ENCODE results near the gene TFDP1.
A peak's percentile ranks its signal among the peaks of the same experiment; 100 is the strongest.

TFDP1 gene

DNA sequence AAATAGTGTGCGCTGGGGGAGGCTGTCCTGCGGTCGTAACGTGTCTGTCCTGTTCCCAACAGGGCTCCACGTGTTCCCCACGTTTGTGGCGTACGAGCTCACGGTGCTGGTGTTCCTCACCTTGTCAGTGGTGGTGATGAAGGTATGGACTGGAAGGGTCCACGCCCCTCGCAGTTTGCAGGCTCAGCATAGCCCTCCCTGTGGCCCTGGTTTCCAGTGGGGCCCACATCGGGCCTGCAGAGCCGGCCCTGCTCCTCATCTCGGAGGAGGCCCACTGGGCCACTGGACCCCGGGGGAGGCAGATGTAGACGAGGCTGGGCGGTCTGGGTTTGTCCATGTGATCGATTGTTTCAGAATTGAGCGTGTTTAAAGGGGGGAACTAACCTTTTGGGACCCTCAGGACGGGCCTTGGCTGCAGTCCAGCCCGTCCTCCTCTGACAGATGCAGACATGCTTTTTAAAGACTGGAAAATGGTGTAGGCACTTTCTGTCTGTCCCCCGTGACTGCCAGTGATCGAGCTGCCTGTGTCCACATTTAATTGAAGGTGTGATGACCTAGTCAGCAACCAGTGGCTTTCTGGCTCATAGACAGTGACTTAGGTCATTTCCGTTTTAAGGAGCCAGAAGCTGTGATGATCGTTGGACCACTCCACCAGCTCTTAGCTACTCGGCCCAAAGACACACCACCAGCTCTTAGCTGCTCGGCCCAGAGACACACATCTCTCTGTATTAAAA, 37.1 kb upstream of the TFDP1 start:
- Mint-ChIP-seq H3K27ac (peak overlapping the region; percentile 96 to 99 (median 99)), H3K9me3 (peaks cover 4% of the 10 kb centered on the region), H3K4me3 (peak overlapping the region; percentile 35 to 61 (median 45)), H3K27me3 (ENCODE audit: low read depth) (no peaks in the 10 kb centered on the region), H3K4me1 (peaks cover 60% of the 10 kb centered on the region), H3K36me3 (ENCODE audit: low read depth) (peaks cover 35% of the 10 kb centered on the region)
- TF ChIP-seq, protein P1, sequence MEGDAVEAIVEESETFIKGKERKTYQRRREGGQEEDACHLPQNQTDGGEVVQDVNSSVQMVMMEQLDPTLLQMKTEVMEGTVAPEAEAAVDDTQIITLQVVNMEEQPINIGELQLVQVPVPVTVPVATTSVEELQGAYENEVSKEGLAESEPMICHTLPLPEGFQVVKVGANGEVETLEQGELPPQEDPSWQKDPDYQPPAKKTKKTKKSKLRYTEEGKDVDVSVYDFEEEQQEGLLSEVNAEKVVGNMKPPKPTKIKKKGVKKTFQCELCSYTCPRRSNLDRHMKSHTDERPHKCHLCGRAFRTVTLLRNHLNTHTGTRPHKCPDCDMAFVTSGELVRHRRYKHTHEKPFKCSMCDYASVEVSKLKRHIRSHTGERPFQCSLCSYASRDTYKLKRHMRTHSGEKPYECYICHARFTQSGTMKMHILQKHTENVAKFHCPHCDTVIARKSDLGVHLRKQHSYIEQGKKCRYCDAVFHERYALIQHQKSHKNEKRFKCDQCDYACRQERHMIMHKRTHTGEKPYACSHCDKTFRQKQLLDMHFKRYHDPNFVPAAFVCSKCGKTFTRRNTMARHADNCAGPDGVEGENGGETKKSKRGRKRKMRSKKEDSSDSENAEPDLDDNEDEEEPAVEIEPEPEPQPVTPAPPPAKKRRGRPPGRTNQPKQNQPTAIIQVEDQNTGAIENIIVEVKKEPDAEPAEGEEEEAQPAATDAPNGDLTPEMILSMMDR (IDR thresholded peaks at IDR 0.05; ENCODE audit: unreplicated experiment in 3 of 3), result no peak

DNA sequence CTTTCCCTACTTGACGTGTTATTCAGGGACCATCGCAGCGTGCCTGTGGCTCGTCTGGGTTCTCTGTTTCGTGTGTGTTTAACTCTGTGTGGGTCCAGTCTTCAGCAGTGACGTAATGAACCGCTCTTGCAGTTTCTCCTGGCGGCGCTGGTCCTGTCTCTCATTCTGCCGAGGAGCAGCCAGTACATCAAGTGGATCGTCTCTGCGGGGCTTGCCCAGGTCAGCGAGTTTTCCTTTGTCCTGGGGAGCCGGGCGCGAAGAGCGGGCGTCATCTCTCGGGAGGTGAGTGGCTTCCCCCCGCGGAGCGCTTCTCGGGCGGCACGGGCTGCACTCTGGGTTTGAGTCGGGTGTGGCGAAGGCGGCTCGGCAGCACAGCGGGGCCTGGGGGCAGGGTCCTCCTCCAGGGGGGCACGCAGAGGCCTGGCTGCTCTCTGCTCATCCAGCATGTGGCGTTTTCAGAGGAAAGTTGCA, 36.3 kb upstream of the TFDP1 start:
- Mint-ChIP-seq H3K36me3 (ENCODE audit: low read depth) (peaks cover 36% of the 10 kb centered on the region), H3K27ac (peak overlapping the region; percentile 96 to 99 (median 97)), H3K9me3 (peaks cover 4% of the 10 kb centered on the region), H3K4me3 (peak overlapping the region; percentile 37 to 77 (median 59)), H3K4me1 (peaks cover 60% of the 10 kb centered on the region), H3K27me3 (ENCODE audit: low read depth) (no peaks in the 10 kb centered on the region)
- TF ChIP-seq, protein P1 (IDR thresholded peaks at IDR 0.05; ENCODE audit: unreplicated experiment in 3 of 3), result no peak

GRCh38 chr13:113548778-113549621, 35.6 kb upstream of the TFDP1 start:
- TF ChIP-seq, protein P1 (IDR thresholded peaks at IDR 0.05; ENCODE audit: unreplicated experiment in 3 of 3), result no peak
- H3K4me1 Mint-ChIP-seq, result peaks cover 54% of the 10 kb centered on the region
- peak overlapping the region; percentile 28 to 60 (median 30) for H3K4me3 Mint-ChIP-seq
- H3K36me3 Mint-ChIP-seq (ENCODE audit: low read depth), result peaks cover 33% of the 10 kb centered on the region
- no peaks in the 10 kb centered on the region for H3K27me3 Mint-ChIP-seq (ENCODE audit: low read depth)
- H3K27ac Mint-ChIP-seq, result peak overlapping the region; percentile 95 to 99 (median 96)
- H3K9me3 Mint-ChIP-seq, result no peaks in the 10 kb centered on the region

DNA sequence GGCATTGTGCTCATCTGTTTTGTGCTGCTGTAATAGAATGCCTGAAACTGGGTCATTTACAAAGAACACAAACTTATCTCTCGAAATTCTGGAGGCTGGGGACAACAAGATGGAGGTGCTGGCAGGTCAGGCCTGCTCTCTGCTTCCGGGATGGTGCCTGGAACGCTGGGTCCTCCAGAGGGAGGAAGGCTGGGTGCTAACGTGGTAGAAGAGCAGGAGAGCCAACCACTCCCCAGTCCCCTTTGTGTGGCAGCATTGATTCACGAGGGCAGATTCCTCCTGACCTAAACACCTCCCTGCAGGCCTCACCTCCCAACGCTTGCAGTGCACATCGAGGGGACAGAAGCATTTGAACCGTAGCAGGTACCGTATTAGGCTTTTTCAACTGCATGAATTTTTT, 34.1 kb upstream of the TFDP1 start:
- Mint-ChIP-seq H3K36me3 (ENCODE audit: low read depth) (peaks cover 22% of the 10 kb centered on the region), H3K27ac (no peak overlapping the region), H3K4me1 (peaks cover 39% of the 10 kb centered on the region), H3K9me3 (no peaks in the 10 kb centered on the region), H3K27me3 (ENCODE audit: low read depth) (no peaks in the 10 kb centered on the region), H3K4me3 (no peak overlapping the region)
- TF ChIP-seq, protein P1 (IDR thresholded peaks at IDR 0.05; ENCODE audit: unreplicated experiment in 3 of 3), result no peak

DNA sequence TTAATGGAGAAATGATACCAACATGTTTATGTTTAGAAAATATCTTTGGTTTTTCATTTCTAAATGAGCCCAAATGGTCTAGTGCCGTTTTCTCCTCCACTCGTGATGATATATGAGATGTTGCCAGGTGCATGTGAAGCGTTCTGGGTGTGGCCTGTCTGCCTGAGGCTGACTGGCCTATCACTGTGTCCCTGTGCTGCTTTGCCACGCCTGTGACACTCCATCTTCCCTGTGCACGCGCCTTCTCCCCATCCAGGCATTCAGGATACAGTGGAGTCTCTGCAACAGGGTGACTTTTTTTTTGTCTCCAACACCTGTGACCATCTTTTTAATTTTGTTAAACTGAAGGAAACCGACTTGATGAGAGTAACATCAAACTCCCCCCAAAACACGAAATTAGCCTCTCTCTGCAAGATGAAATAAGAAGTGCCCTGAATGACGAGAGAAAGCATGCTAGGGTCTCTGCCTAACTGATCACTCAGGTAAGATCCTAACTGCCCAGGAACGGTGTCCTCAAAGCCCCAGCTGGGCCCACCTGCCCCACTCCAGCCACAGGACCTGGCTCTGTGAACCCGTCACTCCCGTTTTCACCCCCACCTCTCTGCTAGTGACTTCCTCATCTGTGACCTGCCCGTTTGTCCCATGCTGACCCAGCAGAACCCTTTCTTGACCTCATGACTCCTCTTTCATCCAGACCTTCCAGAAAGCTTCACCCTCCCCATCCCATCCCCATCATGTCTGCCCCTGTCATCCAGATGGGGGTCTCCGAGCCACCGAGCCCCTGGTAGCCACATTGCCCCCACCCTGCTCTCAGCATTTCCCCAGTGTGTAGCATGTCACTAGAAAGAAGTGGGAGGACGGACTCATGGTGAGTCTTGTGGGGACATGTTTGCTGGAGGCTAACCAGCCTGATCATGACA, 33.2 kb upstream of the TFDP1 start:
- no peaks in the 10 kb centered on the region for H3K27me3 Mint-ChIP-seq (ENCODE audit: low read depth)

More for the DNA sequence above, 33.2 kb upstream of the TFDP1 start:
- Mint-ChIP-seq H3K27ac (no peak overlapping the region), H3K36me3 (ENCODE audit: low read depth) (peaks cover 22% of the 10 kb centered on the region), H3K4me3 (no peak overlapping the region), H3K9me3 (no peaks in the 10 kb centered on the region), H3K4me1 (peaks cover 30% of the 10 kb centered on the region)
- TF ChIP-seq, protein P1 (IDR thresholded peaks at IDR 0.05; ENCODE audit: unreplicated experiment in 3 of 3), result no peak

All from nephron (organoid).